ENCODE measurements around the gene OR52B6.

- TF ChIP-seq CTCF (IDR thresholded peaks at IDR 0.05) (no peak), ZFX (IDR thresholded peaks at IDR 0.05; ENCODE audit: borderline replicate concordance) (no peak)
These were observed 17.3 kb downstream of the OR52B6 start for GRCh38 chr11:5597953-5598352.

Measured in 22Rv1 (cell line).